HG02938 (cell line): ENCODE results near the gene ADGRG2.

Experiments
- ATAC-seq: cut with Tn5 transposase; IDR thresholded peaks from one replicate; pipeline ENCODE4 v1.9.1; 2021; ENCODE audit warnings: mild to moderate bottlenecking, moderate library complexity; ENCODE audit not compliant: unreplicated experiment

The ADGRG2 gene

DNA sequence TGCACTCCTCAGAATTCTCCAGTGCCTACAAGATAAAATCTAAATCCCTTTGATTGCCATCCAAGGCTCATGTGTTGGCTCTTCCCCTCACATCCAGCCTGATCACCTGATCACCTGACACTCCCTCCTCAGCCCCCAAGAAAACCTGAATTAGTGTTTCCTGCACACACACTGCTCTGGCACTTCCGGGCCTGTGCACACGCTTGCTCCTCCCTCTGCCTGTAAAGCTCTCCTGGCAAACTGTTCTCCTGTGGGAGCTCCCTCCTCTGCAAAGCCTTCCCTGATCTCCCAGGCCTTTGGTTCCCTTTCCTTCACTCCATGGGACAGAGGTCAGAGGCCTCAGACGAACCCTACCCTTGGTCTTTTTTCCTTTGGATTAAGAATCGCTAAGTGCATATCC lies 158.2 kb downstream of the ADGRG2 start:
- no peak for ATAC-seq

GRCh38 chrX:18962329-18962728 lies 159.9 kb downstream of the ADGRG2 start:
- ATAC-seq = no peak

DNA sequence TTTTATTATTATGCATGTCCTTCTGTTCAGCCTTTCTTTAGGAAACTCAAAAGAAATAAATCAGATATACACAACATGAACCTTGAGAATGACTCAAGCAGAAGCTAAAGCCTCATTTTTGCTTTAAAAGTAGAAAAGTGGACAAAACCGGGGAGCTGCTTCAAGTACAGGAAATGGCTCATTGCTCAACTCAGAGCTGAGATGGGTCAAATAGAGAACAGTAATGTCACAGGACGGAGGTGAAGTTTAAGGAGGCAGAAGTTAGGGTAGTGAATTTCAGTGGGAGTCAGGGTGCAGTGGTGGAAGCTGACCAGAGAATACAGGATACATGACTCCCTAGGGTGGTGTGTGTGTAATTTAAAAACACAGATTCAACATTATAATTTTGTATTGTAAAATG lies 160.6 kb downstream of the ADGRG2 start:
- no peak for ATAC-seq

DNA sequence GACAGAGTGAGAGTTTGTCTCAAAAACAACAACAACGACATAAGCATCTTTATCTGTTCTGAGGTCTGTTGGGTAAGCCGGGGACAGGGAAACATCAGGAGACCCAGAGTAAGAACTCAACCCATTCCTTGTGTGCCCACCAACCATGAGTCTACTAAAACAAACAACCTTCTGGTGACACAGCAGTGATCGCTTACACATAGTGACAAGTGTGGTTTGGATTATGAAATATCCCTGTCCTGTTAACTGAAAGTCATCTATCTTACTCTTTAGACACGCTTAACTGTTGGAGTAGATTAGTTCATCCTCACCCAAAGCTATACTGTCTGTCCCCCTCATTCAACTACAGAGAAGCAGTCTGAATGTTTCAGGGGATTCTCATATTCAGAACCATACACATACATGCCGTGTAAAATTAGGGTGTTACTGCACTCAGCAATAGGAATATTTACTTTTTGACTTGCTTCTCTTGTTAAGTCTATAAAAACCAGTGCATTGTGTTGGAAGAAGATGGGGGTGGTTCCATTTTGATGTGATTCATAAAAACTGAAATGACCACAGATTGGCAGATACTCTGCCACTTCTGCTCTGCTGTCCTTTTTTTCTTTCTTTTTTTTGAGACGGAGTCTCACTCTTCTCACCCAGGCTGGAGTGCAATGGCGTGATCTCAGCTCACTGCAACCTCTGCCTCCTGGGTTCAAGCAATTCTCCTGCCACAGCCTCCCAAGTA lies 165.8 kb downstream of the ADGRG2 start:
- no peak for ATAC-seq

DNA sequence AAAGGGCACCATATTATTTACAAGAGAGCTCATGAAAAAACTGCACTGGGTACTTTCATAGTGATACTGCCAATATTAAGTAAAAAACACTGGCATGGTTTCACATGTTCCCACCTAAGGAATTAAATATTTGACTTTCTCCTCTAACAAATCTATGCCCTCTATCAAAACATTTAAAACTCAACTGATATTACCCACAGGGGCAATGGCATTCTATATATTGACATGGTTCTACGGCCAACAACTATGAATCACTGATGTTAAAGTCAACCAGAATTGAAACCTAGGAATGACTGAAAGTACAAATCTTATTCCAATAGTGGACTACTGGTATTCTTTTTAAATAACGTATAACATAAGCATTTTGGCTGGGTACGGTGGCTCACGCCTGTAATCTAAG lies 166.6 kb downstream of the ADGRG2 start:
- ATAC-seq = no peak

DNA sequence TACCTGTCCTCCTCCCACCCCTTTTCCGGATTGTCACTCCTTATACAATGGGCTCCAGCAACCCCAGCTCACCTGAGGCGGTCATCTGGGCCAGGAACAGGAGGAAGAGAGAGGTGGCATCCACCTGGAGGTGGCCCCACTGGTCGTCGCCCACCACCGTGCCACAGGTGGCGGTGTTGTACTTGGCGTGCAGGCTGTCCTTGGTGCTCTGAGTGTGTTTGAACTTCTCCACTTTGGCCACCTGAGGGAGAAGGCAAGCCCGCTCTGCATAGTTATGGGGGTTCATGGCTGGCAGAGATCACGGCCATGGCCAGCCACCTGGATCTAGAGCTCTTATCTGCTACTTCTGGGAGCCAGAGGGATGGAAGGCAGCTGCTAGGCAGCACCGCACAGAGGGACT lies 171.2 kb downstream of the ADGRG2 start:
- ATAC-seq = no peak

GRCh38 chrX:18949944-18950301 lies 172.3 kb downstream of the ADGRG2 start:
- ATAC-seq = no peak

GRCh38 chrX:18949291-18949943 lies 172.9 kb downstream of the ADGRG2 start:
- no peak for ATAC-seq

- no peak for ATAC-seq
These were observed 175.7 kb downstream of the ADGRG2 start for GRCh38 chrX:18946611-18947010.

DNA sequence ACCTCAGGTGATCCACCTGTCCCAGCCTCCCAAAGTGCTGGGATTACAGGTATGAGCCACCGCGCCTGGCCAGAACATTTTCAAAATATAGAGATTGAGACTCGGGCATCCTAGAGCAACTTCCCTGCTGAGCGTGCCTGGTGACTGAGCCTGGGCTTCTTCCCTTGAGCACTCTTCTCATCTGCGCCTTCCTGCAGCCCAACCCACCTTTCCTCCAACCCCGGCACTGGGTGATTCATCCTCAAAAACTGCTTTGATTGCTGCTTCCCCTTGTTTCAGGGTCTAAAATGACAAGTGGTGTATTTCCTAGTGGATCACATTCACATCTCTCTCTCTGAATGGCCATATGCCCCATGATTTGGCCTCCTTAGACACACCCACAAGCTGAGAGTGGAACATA lies 176.1 kb downstream of the ADGRG2 start:
- no peak for ATAC-seq

- no peak for ATAC-seq
These were observed 176.8 kb downstream of the ADGRG2 start for GRCh38 chrX:18945483-18945882.

- ATAC-seq = no peak
These were observed 177.8 kb downstream of the ADGRG2 start for GRCh38 chrX:18944482-18944881.

- ATAC-seq = no peak
These were observed 180.4 kb downstream of the ADGRG2 start for GRCh38 chrX:18941896-18942295.
